NCI-H345 treated with DMSO at 0.1 percent for 48 hours (cell line): ENCODE data around the gene TRIM63.
"Not testable (repeated sequence)": the region's sequence is repeated elsewhere in the genome, so short reads cannot be mapped to it uniquely, and the experiment has no call there.

Experiments
- DNase-seq: peaks from one replicate; lab custom pipeline; 2025; ENCODE audit not compliant: unreplicated experiment; lab: John Stamatoyannopoulos, UW

TRIM63 gene

DNA sequence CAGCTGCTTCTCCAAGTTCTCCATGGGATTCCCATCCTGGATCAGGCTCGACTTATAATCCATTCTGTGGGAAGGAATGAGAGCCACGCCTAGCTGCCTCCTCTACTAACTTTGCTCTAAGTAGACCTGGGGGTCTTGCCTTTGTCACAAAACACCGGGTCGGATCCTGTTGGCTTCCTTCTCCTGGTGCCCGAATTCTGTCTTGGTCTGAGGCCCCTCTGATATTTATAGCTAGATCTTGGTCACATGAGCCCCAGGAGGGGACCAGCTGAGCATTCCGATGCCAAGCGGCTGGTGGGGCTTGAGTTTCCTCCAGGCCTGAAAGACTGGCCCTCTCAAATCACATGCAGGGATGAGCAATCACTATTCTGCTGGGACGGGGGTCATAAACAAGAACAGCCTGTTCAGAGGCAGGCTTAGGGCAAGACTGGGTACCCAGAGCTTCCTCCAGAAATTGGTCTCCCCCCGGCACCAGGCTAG, at the start of gene TRIM63:
Gene TRIM63 (minus strand): TSS at position 199 of the 480 bp plus-strand sequence. CDS start 136 bp downstream, at position 63.
- no peak for DNase-seq

- DNase-seq, result no peak
These were observed 46.9 kb upstream of the TRIM63 start for GRCh38 chr1:26114165-26114927.

DNA sequence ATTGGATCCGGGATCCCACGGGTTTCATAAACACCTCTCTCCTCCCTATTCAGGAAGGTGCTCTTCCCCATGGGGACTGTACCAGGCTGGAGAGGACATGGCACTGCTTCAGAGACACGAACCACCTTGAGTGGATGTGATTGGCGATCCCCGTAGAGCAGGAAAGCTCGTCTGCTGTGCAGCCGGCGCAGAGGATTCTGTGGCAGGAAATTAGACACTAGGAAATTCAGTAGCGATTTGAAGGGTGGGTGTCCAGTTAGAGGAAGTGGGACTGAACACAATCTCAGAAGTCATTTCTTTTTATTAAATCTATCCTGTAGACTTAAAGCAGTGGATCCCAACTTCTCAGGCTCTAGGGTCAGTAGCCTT, 45.0 kb upstream of the TRIM63 start:
- no peak for DNase-seq

- DNase-seq, result peak; percentile 92
These were observed 44.3 kb upstream of the TRIM63 start, which contains the start of gene PDIK1L for GRCh38 chr1:26111530-26112406. Gene PDIK1L (plus strand): TSS chr1:26111824. CDS start chr1:26114309, 2,485 bp downstream.

- peak; percentile 37 for DNase-seq
These were observed 43.5 kb upstream of the TRIM63 start for GRCh38 chr1:26110731-26111529.

DNA sequence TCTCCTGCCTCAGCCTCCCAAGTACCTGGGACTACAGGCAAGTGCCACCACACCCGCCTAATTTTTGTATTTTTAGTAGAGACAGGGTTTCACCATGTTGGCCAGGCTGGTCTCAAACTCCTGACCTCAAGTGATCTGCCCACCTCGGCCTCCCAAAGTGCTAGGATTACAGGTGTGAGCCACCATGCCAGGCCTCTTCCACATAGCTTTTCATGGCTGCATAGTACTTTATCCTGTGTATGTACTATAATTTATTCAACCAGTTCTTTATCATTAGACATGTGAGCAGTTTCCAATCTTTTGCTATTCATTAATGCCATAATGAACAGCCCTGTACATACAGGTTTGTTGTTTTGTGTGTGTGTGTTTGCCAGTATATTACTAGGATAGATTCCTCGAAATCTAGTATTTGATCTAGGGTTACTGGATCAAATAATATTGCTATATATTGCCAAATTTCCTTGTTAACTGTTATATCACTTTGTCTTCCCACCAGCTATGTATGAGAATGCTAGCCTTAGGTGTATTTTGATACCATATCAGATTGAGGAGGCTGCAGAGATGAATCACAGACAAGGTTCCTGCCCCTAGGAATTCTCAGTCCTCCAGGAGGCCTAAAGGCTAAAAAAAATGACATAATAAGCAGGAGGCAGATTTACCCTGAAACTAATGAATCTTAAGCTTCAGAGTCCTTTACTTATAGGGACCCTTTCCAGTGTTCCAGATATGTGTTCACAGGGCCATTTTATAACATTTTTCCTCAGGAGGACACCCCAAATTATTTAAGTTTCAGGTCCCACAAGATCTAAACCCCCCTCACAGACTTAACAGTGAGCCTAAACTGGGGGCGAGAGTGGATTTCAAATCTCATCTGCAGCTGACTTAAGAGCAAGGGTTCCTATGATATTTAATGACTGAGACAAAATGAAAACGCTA, 42.1 kb upstream of the TRIM63 start:
- DNase-seq, result no peak

DNA sequence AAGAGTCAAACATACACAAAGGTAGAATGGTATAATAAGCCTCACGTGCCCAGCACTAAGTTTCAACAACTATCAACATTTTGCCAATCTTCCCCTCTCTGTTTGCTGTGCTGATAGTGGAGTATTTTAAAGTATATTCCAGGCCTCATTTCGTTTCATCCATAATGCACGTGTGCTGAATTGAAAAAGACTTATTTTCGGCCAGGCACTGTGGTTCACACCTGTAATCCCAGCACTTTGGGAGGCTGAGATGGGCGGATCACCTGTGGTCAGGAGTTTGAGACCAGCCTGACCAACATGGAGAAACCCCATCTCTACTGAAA, 37.8 kb upstream of the TRIM63 start:
- DNase-seq, result not testable (repeated sequence)

- DNase-seq, result no peak
These were observed 35.1 kb upstream of the TRIM63 start for GRCh38 chr1:26102526-26102925.

DNA sequence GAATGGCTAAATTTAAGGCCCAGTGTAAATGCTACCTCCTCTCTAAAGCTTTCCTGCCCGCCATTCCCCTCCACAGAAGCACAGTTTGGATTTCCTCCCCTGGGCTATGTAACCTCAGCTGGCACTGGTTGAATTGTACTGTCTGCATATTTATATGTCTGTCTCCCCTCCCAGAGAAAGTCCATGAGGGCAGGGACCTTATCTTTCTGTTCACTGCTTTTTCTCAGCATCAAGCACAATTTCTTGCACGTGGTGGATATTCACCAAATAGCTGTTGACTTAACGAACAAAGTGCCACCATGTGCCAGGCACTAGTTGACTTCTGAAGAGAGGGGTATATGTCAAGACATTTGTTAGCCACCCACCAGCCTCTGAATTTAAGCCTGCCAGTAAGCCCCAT, 34.7 kb upstream of the TRIM63 start:
- no peak for DNase-seq

GRCh38 chr1:26100204-26100603, 32.8 kb upstream of the TRIM63 start:
- DNase-seq, result not testable (repeated sequence)

GRCh38 chr1:26099780-26100179, 32.4 kb upstream of the TRIM63 start:
- DNase-seq, result no peak

GRCh38 chr1:26098602-26099001, 31.2 kb upstream of the TRIM63 start:
- no peak for DNase-seq

GRCh38 chr1:26097696-26098095, 30.3 kb upstream of the TRIM63 start:
- no peak for DNase-seq

DNA sequence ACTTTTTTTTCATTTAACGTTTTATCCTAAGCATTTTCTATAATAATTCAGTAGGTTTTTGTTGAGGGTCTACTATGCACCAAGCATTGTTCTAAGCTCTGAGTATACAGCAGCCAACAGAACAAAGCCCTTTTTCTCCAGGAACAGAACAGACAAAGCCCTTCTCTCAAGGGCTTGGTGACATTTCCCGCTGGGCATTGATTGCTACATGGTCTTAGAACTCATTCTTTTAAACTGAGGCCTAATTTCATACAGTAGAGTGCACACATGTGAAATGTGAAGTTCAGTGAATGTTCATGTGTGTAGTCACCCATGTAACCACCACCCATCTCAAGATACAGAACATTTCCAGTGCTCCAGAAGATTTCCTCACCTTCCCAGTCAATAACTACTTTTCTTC, 29.0 kb upstream of the TRIM63 start:
- DNase-seq, result no peak

DNA sequence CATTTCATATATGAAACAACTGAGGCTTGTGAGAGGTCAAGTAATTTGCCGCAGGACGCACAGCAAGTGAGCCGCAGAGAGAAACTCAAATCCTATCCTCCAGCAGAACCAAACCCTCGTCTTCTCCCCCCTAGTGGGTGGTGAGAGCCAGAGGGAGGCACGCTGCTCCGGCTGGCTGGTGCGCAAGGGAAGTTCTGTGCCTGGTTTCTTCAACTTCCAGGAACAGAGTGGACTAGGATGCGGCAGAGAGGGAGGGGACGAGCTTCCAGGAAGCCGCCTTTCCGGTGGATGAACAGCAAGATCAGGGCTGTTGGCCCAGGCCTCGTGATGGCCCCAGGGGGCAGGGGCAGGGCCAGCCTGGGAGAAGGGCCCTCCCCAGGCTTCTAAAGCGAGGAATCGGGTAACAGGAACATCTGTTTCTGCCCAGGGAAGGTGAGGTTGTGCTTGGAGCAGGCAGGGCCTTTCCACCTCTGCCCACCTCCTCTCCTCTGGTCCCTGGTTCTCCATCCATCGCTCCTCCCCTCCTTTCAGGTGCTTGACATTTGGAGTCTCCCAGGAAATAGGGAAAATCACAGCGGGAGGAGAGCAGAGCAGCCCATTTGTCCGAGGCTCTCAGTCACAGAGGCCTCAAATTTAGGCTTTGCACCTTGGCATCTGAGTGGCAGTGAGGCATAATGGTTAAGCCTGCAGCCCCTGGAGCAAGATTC, 27.4 kb upstream of the TRIM63 start:
- DNase-seq, result peak; percentile 13

- peak; percentile 11 for DNase-seq
These were observed 26.7 kb upstream of the TRIM63 start for GRCh38 chr1:26094076-26094669.

DNA sequence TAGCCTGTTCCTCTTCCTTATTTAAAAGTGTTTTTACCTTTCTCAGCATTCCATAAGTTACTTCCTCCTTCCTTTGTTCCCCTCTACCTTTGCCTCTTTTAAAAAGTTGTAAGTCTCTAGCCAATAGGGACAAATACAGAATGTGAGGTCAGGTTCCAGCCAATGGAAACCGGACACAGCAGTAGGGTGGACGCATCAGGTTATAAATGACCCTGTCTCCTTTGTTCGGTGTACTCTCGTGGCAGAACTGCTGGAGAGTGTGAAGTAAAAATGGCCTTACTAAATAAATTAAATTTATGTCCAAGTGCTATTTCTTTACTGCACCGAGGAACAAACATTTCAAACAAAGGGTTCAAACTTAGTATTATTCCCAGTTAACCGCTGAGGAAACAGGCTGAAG, 26.1 kb upstream of the TRIM63 start:
- not testable (repeated sequence) for DNase-seq

- DNase-seq, result no peak
These were observed 25.0 kb upstream of the TRIM63 start for GRCh38 chr1:26092422-26092821.

DNA sequence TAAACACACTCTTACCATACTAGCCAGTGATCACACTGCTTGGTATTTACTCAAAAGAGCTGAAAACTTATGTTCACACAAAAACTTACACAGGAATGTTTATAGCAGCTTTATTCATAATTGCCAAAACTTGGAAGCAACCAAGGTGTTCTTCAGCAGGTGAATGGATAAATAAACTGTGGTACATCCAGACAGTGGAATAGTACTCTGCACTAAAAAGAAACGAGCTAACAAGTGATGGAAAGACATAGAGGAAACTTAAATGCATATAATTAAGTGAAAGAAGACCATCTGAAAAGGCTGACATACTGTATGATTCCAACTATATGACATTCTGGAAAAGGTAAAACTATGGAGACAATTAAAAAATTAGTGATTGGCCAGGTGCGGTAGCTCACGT, 23.5 kb upstream of the TRIM63 start:
- no peak for DNase-seq
